ELF-1 (cell line): Measurements from ENCODE around the gene PTPN21.

Source experiments
- DNase-seq: peaks from one replicate; pipeline ENCODE4 v3.0.0-alpha.2; 2016; ENCODE audit warnings: low read depth, low spot score

The PTPN21 gene

DNA sequence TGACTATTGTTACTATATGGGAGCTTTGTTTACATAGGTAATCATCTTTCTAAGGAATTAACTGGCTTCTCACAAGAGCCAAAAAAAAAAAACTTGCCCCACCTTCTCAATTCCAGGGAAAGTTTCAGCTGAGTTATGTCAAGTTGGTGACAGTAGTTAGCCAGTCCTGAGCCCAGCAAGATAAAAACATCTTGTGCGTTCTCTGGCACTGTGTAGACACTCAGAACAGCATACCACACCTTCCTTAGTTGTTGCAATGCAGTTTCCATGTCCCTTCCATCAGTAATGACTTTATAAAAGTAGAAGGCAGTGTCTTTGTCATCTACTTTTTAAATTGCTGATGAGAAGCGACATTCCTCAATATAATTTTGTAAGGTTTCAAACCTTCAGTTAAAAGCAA lies 50.2 kb downstream of the PTPN21 start:
- DNase-seq = no peak

DNA sequence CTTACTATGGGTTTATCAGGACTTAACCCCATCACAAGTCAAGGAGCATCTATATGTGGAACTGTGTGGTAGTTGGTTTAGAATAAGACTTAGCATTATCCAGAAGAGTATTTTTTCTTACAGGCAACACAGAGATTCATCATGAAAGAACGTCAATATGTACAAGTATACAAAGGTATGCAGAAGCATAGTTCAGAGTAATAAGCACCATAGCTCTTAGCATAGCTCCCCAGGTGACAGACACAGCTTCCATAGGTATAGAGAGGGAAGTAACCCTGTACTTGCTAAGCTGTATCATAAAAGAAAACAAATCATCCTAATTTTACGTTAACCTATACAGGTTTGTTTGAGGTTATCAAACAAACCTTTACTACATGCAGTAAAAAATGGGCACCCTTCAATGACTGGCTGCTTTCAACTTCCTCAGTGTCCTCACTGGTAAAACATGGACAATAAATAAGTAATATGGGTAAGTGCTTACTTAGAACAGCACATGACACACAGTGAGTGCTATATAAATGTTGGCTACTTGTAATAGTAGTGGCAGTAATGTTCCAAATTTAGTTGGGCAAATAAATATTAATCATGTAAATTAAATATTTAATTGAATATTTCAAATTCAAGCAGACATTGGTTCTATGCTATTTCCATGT lies 50.9 kb downstream of the PTPN21 start:
- DNase-seq = no peak

GRCh38 chr14:88502740-88503139 lies 52.1 kb downstream of the PTPN21 start:
- DNase-seq = no peak

GRCh38 chr14:88500611-88501010 lies 54.2 kb downstream of the PTPN21 start:
- DNase-seq = no peak

- DNase-seq = no peak
Observed at GRCh38 chr14:88499225-88499624, 55.6 kb downstream of the PTPN21 start.

GRCh38 chr14:88496414-88496813 lies 58.4 kb downstream of the PTPN21 start:
- no peak for DNase-seq

- DNase-seq = no peak
Observed at GRCh38 chr14:88493392-88494185, 61.2 kb downstream of the PTPN21 start.

GRCh38 chr14:88492272-88493089 lies 62.3 kb downstream of the PTPN21 start:
- peak; percentile 81 for DNase-seq

DNA sequence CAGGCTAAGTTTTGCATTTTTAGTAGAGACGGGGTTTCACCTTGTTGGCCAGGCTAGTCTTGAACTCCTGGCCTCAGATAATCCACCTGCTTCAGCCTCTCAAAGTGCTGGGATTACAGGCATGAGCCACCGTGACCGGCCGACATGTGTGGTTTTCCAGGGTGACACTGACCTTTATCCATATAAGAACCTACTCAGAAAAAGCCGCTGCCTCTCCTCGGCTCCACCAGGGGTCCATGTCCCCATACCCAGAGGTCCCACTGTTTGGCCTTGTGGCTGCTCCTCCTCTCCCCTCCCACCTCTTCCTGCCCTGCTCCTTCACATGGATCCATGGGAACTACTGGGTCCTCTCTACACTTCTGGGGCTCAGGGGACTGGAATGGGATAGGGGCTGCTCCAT lies 64.6 kb downstream of the PTPN21 start:
- no peak for DNase-seq

DNA sequence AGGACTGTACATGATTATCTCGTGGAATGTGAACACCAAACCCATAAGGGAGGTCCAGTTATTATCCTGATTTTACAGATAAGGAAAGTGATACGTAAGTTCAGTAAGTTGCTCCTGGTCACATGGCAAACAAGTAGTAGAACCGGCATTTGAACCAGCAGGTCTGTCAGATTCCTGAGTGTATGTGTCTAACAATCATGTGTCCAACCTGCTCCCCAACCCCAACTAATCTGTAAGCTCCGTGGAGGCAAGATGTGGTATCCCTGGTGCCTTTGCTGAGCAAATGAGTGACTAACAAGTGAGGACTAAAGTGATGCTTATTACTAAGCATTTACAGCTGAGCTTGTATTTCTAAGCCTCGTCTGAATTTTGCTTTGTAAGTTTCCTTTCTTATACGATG lies 65.9 kb downstream of the PTPN21 start:
- DNase-seq = no peak

DNA sequence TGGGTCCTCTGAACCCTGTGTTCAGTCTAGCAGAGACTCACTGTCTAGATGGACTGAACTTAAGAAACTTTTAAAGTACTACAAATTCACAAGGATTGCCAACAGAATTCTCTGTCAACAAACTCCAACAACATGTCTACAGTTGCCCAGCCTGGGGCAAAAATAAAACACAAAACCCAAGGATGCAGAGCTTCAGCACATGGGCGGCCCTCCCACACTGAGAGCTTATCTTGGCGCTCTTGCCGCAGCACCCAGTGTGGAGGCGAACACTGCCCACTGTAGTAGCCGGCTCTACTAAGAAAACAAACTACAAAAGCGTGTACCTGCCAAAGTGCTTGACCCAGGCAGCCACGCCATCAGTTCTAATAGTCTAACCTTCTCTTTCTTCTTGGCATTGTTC lies 66.7 kb downstream of the PTPN21 start:
- no peak for DNase-seq

DNA sequence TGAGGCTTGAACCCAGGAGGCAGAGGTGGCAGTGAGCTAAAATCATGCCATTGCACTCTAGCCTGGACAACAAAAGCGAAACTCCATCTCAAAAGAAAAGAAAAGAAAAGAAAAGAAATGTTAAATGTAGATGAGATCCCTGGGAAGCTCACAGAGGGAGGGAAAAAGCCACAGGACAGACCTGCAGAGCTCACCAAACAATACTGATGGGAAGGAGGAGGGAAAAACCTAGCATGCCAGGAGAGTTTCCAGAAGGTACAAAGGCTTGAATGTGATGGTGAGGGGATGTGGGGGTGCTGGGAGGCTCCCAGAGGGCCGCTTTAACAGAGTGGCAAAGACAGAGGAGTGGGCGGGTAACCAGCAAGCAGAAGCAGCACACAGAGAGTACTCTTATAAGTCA lies 72.3 kb downstream of the PTPN21 start:
- DNase-seq = no peak

GRCh38 chr14:88481794-88482193 lies 73.0 kb downstream of the PTPN21 start:
- no peak for DNase-seq

DNA sequence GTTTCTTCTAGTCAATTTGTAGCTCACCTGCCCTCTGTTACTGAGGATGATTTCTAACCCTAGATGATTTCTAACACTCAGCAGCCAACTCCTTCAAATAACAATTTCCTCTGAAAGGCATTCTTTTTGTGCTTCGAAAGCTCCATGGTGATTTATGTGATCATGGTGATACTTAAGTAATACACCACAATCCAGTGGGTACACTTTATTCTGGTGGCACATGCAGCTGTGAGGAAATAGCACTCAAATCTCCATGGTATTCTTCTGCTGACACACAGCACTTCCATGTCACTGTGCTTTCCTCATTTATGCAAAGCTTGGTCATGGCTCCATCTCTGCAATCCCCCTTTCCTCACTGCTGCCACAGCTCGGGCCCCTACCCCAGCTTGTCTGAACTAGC lies 73.7 kb downstream of the PTPN21 start:
- no peak for DNase-seq

- no peak for DNase-seq
Observed at GRCh38 chr14:88479574-88479987, 75.2 kb downstream of the PTPN21 start.

DNA sequence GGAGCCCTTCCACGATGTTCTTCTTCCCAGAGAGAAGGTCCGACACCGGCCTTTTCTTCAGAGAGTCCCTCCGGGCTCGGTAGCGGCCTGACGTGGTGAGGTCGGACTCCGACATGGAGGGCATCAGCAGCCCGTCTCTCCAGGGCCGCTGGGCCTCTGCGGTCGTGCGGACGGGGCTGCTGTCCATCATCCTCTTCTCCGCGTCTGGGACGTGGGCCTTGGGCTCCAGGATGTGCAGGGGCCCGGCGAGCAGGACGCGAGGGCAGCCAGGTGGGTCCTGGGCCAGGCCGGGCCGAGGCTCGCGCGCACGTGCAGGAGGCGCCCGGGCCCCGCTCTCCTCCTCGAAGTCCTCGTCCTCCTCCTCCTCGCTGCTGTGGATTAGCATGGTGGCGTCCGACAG lies 75.9 kb downstream of the PTPN21 start:
- no peak for DNase-seq

GRCh38 chr14:88477513-88478250 lies 77.1 kb downstream of the PTPN21 start:
- DNase-seq = no peak

GRCh38 chr14:88476825-88477224 lies 78.0 kb downstream of the PTPN21 start:
- DNase-seq = no peak

- DNase-seq = no peak
Observed at GRCh38 chr14:88476214-88476774, 78.5 kb downstream of the PTPN21 start.

GRCh38 chr14:88473791-88474190 lies 81.0 kb downstream of the PTPN21 start:
- DNase-seq = no peak
